Neutrophil (primary cell): ENCODE measurements around the gene LPCAT1.

Source experiments
- H3K27ac ChIP-seq: fragments of 200-600 bp; sonication (generic); 2 replicates; pipeline ENCODE4 v1.5.1; 2016; ENCODE audit warnings: mild to moderate bottlenecking, moderate library complexity
- H3K27me3 ChIP-seq: fragments of 200-600 bp; sonication (generic); 2 replicates; pipeline ENCODE4 v1.6.0; 2016; ENCODE audit warnings: mild to moderate bottlenecking
- H3K36me3 ChIP-seq: fragments of 200-600 bp; sonication (generic); 2 replicates; pipeline ENCODE4 v1.5.1; 2017
- H3K4me1 ChIP-seq, 2 experiments: fragments of 200-600 bp in 1 of 2; sonication (generic) in 1 of 2; 1 replicate in 1 of 2; 2 replicates in 1 of 2; pipeline versions ENCODE4 v1.5.1 to v1.6.1; 2013 to 2016; ENCODE audit warnings: low read depth in 1 of 2, low read length in 1 of 2, mild to moderate bottlenecking in 1 of 2, moderate library complexity in 1 of 2; ENCODE audit not compliant: control insufficient read depth in 1 of 2, insufficient read depth in 1 of 2
- H3K4me3 ChIP-seq, 2 experiments: fragments of 200-600 bp in 1 of 2; sonication (generic) in 1 of 2; 1 replicate in 1 of 2; 2 replicates in 1 of 2; pipeline ENCODE4 v1.5.1; 2013 to 2016; ENCODE audit warnings: low read depth in 1 of 2, low read length in 1 of 2, mild to moderate bottlenecking in 1 of 2, moderate library complexity in 1 of 2
- H3K9me3 ChIP-seq: fragments of 200-600 bp; sonication (generic); 2 replicates; pipeline ENCODE4 v1.5.1; 2016
- CTCF ChIP-seq: fragments of 200-600 bp; sonication (generic); IDR thresholded peaks from 2 replicates; pipeline ENCODE4 v1.5.1; 2016; ENCODE audit warnings: antibody characterized with exemption

Gene LPCAT1

DNA sequence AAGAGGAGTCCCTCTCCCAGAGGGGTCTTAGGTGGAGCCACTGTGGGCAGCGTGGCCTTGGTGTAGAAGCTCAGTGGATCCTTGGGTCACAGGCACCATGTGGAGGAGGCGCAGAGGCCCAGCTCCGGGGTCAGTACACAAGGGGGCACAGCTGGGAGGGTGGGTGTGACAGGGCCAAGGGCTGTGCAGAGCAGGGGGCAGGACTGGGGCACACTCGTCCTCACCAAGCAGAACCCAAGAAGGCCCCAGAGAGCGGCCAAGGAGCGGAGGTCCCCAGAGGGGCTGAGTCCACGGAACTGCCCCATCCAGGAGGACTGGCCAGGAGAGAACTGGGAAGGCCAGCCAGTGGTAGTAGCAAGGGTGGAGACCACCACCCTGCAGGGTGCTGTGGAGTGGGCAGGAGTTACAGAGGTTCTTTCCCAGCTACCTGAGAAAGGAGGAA is 2.5 kb upstream of the LPCAT1 start:
- H3K4me1 ChIP-seq = peaks cover 24 to 26% of the 10 kb centered on the region in 2 experiments
- no peaks in the 10 kb centered on the region for H3K9me3 ChIP-seq
- H3K27me3 ChIP-seq = no peaks in the 10 kb centered on the region
- H3K36me3 ChIP-seq = peaks cover 4% of the 10 kb centered on the region
- no peak overlapping the region for H3K27ac ChIP-seq
- H3K4me3 ChIP-seq = no peak overlapping the region
- no peak for TF ChIP-seq CTCF

- H3K27ac ChIP-seq = no peak overlapping the region
- H3K4me1 ChIP-seq = peaks cover 24 to 30% of the 10 kb centered on the region in 2 experiments
- peaks cover 9% of the 10 kb centered on the region for H3K36me3 ChIP-seq
- TF ChIP-seq CTCF = no peak
- H3K27me3 ChIP-seq = no peaks in the 10 kb centered on the region
- no peaks in the 10 kb centered on the region for H3K9me3 ChIP-seq
- no peak overlapping the region for H3K4me3 ChIP-seq
These were observed 1.9 kb upstream of the LPCAT1 start for GRCh38 chr5:1525624-1526189.

DNA sequence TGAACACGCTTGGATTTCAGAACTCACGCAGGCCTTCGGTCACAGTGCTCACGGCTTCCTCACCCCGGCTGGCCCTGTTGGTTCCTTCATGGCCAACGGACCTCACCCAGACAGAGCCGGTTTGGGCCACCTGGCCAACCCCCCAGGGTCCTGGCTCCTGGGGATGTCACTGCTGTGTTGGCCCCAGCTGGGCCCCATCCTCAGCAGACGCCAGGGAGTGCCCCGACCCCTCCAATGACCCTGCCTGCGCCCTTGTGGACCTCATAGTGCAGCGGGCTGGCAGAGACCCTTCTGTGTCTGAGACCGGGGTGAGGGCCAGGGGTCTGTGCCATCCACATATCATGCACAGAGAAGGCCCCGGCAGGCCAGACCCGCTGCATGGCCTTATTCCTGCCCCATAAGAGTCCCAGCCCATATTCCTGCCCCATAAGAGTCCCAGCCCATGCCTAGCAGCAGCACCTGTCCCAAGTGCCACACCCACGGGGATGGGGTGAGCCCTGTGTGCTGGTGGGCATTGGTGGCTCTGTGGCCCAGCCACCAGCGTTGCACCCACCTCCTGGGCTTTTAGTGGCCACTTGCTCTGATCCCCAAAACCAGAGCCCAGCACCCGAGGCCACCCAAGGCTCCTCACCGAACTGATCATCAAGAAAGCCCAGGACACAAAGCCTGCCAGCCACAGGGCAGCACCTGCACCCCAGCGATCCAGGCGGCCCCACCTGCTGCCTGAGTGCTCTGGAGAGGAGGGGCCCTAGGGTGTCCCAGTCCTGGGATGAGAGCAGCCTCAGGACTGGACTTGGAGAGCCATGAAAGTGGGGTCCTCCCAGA is 1.3 kb upstream of the LPCAT1 start:
- no peak for TF ChIP-seq CTCF
- H3K9me3 ChIP-seq = no peaks in the 10 kb centered on the region
- H3K27me3 ChIP-seq = no peaks in the 10 kb centered on the region
- peak overlapping the region; percentile 94 for H3K27ac ChIP-seq
- H3K4me3 ChIP-seq = peak overlapping the region in 1 of 2 experiments; percentile 84
- H3K36me3 ChIP-seq = peaks cover 14% of the 10 kb centered on the region
- peaks cover 24 to 30% of the 10 kb centered on the region in 2 experiments for H3K4me1 ChIP-seq

DNA sequence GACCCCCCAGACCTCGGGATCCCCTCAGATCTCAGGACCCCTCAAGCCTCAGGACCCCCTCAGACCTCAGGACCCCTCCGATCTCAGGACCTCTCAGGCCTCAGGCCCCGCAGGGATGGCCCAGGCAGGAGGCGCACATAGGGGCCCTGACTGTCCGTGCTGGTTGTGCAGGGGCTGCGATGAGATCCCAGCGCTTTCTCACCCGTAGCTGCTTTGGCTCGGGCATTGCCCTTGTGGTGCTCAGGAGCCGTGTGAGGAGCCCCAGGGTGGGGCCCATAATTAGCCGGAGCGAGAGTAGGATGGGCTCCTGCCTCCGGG is 680 bp upstream of the LPCAT1 start:
- TF ChIP-seq CTCF = no peak
- Histone ChIP-seq H3K27me3 (no peaks in the 10 kb centered on the region), H3K9me3 (no peaks in the 10 kb centered on the region), H3K4me3 (peak overlapping the region; percentile 83 to 84), H3K4me1 (peaks cover 24 to 30% of the 10 kb centered on the region in 2 experiments), H3K27ac (peak overlapping the region; percentile 94), H3K36me3 (peaks cover 19% of the 10 kb centered on the region)

GRCh38 chr5:1523480-1523792 is 324 bp downstream of the LPCAT1 start:
- H3K27ac ChIP-seq = peak overlapping the region; percentile 94
- no peaks in the 10 kb centered on the region for H3K9me3 ChIP-seq
- peak overlapping the region; percentile 83 to 84 for H3K4me3 ChIP-seq
- H3K27me3 ChIP-seq = no peaks in the 10 kb centered on the region
- peaks cover 24 to 33% of the 10 kb centered on the region in 2 experiments for H3K4me1 ChIP-seq
- no peak for TF ChIP-seq CTCF
- peaks cover 29% of the 10 kb centered on the region for H3K36me3 ChIP-seq
